GM12878 (cell line): ENCODE data around the gene RPLP2. TPM values are rescaled to one million over a fixed set of nuclear protein-coding genes. Genes with fewer than 3 reads are reported as not detected.
A peak's percentile ranks its signal among the peaks of the same experiment; 100 is the strongest.

Experiments
- BCL11A ChIP-seq: IDR thresholded peaks from 2 replicates; pipeline ENCODE4 v1.6.1; 2011; ENCODE audit warnings: low read depth, low read length
- CHD2 ChIP-seq: IDR thresholded peaks from 2 replicates; pipeline ENCODE4 v1.6.1; 2011; ENCODE audit warnings: low read depth, low read length, improper control_type of control experiment, borderline replicate concordance
- CTCF ChIP-seq, 3 experiments: IDR thresholded peaks in 2 of 3; conservative IDR thresholded peaks in 1 of 3; 2 replicates each; pipeline ENCODE4 v1.5.1; 2011; ENCODE audit warnings: low read depth in 3 of 3, low read length in 3 of 3, mild to moderate bottlenecking in 3 of 3, control low read depth in 2 of 3, moderate library complexity in 2 of 3, inconsistent platforms in 1 of 3, mixed read lengths in 1 of 3; ENCODE audit not compliant: control insufficient read depth in 2 of 3, insufficient read depth in 1 of 3; ENCODE audit errors: extremely low read depth in 1 of 3
- EGR1 ChIP-seq, 2 experiments: IDR thresholded peaks; 1 replicate in 1 of 2; 2 replicates in 1 of 2; pipeline ENCODE4 v1.6.1; 2011 to 2012; ENCODE audit warnings: low read depth in 2 of 2, low read length in 2 of 2, borderline replicate concordance in 1 of 2, mild to moderate bottlenecking in 1 of 2, moderate library complexity in 1 of 2
- HDAC2 ChIP-seq: fragments of 200-600 bp; sonication (generic); IDR thresholded peaks from 2 replicates; pipeline ENCODE4 v1.6.1; 2017
- HDGF ChIP-seq: fragments of 450-650 bp; IDR thresholded peaks from 2 replicates; pipeline ENCODE4 v1.6.1; 2016; ENCODE audit warnings: antibody characterized with exemption
- IKZF1 ChIP-seq: fragments of 450-650 bp; conservative IDR thresholded peaks from 2 replicates; pipeline ENCODE4 v1.6.1; 2017; ENCODE audit warnings: antibody characterized with exemption, mild to moderate bottlenecking
- JUND ChIP-seq: IDR thresholded peaks from 2 replicates; pipeline ENCODE4 v1.6.1; 2012; ENCODE audit warnings: low read depth, mild to moderate bottlenecking, low read length, improper control_type of control experiment, moderate library complexity
- KAT2A ChIP-seq: conservative IDR thresholded peaks from 2 replicates; pipeline ENCODE4 v1.6.1; 2011; ENCODE audit warnings: low read depth, low read length; ENCODE audit not compliant: control insufficient read depth
- KDM1A ChIP-seq: fragments of 200-600 bp; sonication (generic); IDR thresholded peaks from 2 replicates; pipeline ENCODE4 v1.6.1; 2016; ENCODE audit warnings: borderline replicate concordance
- NFYB ChIP-seq: IDR thresholded peaks from 2 replicates; pipeline ENCODE4 v1.6.1; 2011; ENCODE audit warnings: low read depth, mild to moderate bottlenecking, low read length, improper control_type of control experiment, moderate library complexity; ENCODE audit not compliant: insufficient read depth
- PAX5 ChIP-seq: IDR thresholded peaks from 2 replicates; pipeline ENCODE4 v1.6.1; 2011; ENCODE audit warnings: low read depth, low read length, borderline replicate concordance
- RB1 ChIP-seq: fragments of 450-650 bp; formaldehyde crosslinking; IDR thresholded peaks from 2 replicates; pipeline ENCODE4 v1.6.1; 2017; ENCODE audit warnings: mild to moderate bottlenecking, borderline replicate concordance
- REST ChIP-seq: IDR thresholded peaks from 2 replicates; pipeline ENCODE4 v1.6.1; 2012; ENCODE audit warnings: mild to moderate bottlenecking, low read depth, low read length
- SMARCA5 ChIP-seq: fragments of 450-650 bp; IDR thresholded peaks from 2 replicates; pipeline ENCODE4 v1.6.1; 2017; ENCODE audit warnings: mild to moderate bottlenecking
- ZBTB33 ChIP-seq: fragments of 450-650 bp; IDR thresholded peaks from 2 replicates; pipeline ENCODE4 v1.6.1; 2017; ENCODE audit warnings: mild to moderate bottlenecking
- ZNF384 ChIP-seq: IDR thresholded peaks from 2 replicates; pipeline ENCODE4 v1.6.1; 2012; ENCODE audit warnings: low read depth, mild to moderate bottlenecking, low read length, improper control_type of control experiment, borderline replicate concordance
- ZNF592 ChIP-seq: fragments of 450-650 bp; IDR thresholded peaks from 2 replicates; pipeline ENCODE4 v1.6.1; 2017; ENCODE audit warnings: mild to moderate bottlenecking, moderate library complexity
- polyA plus RNA-seq, 11 experiments: library from polyadenylated mRNA; depleted of rRNA in 4 of 11; unstranded in 6 of 11; stranded (reverse) in 5 of 11; fragments of >200 nt; fragmentation: Nextera tagmentation in 4 of 11; fragmentation: Illumina TruSeq in 1 of 11; extraction: Ambion mirVana in 4 of 11; extraction: Trizol in 1 of 11; gene quantifications; 1 replicate in 1 of 11; 2 replicates in 10 of 11; pipeline versions ENCODE4 v1.2.1 to v1.2.3, GENCODE V29; 2011 to 2016; ENCODE audit warnings: inconsistent platforms in 2 of 11, missing spikeins in 2 of 11, low read depth in 1 of 11
- total RNA-seq, 4 experiments: library from RNA; depleted of rRNA in 3 of 4; stranded (reverse); fragments of >200 nt in 3 of 4; fragmentation: Illumina TruSeq in 1 of 4; extraction: Trizol in 1 of 4; gene quantifications; 2 replicates each; pipeline versions ENCODE4 v1.2.1 to v1.2.3, GENCODE V29; 2013 to 2021

The RPLP2 gene
- total and polyA plus RNA-seq, 10 of the 15 experiments (the other 5 are each of a cell fraction or from before 2014, with no cell fraction given) = 488 to 3,558 (median 1,481) TPM

GRCh38 chr11:819129-819931 is 9.6 kb downstream of the RPLP2 start (continued):
- TF ChIP-seq KDM1A (no peak), NFYB (peak; percentile 79; the same call in 1 of the 2 replicates), CHD2 (peak; percentile 57; the same call in 1 of the 2 replicates), RB1 (peak; percentile 63), CTCF (IDR thresholded peaks at IDR 0.05 in 2 of 3, conservative IDR thresholded peaks at IDR 0.05 in 1 of 3; ENCODE audit: control insufficient read depth in 2 of 3, extremely low read depth in 1 of 3, insufficient read depth in 1 of 3, low read depth in 3 of 3, low read length in 3 of 3) (peak in 1 of 3 experiments; percentile 26; a peak in 1 of 6 replicates), HDAC2 (no peak), PAX5 (no peak), JUND (no peak), ZBTB33 (no peak), ZNF384 (no peak), REST (no peak), ZNF592 (no peak), HDGF (no peak), BCL11A (no peak), SMARCA5 (peak; percentile 83), KAT2A (no peak), IKZF1 (peak; percentile 67), EGR1 (IDR thresholded peaks at IDR 0.05; ENCODE audit: borderline replicate concordance in 1 of 2, low read depth in 2 of 2, low read length in 2 of 2) (peak in 1 of 2 experiments; percentile 87; a peak in 2 of 3 replicates)
